ENCODE results near the gene STMN3. TPM values are rescaled to one million over a fixed set of nuclear protein-coding genes. Genes with fewer than 3 reads are reported as not detected.

STMN3 gene
- total RNA-seq, 3 donors from 2014 or later: 11.8 to 19.6 (median 17.7) TPM

DNA sequence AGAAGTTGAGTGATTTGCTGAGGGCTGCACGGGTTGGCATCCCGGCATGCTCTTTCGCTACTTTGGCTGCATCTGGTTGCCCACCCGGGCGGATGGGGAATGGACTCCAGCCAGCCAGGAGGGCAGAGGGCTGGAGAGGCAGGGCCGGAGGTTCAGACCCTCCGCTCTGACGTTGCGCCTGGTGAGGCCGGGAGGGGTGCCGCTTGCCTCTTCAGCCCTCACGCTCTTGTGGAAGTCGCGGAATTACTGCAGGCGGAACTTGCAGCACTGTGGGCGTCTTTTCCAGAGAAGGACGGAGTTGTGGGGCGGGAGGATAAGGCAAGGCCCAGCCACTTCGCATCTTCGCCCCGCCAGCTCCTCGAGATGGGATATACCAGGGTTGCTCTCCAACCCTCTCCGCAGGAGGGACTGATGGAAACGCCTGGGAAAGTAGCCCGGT lies 5.5 kb upstream of the STMN3 start:
- intact Hi-C loops (cut with DNase I; ENCODE audit: low total_unique reads): no loop called here
- Histone ChIP-seq H3K36me3 (no peaks in the 10 kb centered on the region), H3K27ac (peak overlapping the region; percentile 82 to 94), H3K9me3 (no peaks in the 10 kb centered on the region), H3K4me3 (peak overlapping the region; percentile 58 to 82 (median 73)), H3K4me1 (peaks cover 4 to 17% of the 10 kb centered on the region in 2 donors), H3K27me3 (no peaks in the 10 kb centered on the region)
- TF ChIP-seq POLR2A (IDR thresholded peaks at IDR 0.05) (no peak), POLR2AphosphoS5 (IDR thresholded peaks at IDR 0.05) (no peak)
- TF ChIP-seq, protein P1, sequence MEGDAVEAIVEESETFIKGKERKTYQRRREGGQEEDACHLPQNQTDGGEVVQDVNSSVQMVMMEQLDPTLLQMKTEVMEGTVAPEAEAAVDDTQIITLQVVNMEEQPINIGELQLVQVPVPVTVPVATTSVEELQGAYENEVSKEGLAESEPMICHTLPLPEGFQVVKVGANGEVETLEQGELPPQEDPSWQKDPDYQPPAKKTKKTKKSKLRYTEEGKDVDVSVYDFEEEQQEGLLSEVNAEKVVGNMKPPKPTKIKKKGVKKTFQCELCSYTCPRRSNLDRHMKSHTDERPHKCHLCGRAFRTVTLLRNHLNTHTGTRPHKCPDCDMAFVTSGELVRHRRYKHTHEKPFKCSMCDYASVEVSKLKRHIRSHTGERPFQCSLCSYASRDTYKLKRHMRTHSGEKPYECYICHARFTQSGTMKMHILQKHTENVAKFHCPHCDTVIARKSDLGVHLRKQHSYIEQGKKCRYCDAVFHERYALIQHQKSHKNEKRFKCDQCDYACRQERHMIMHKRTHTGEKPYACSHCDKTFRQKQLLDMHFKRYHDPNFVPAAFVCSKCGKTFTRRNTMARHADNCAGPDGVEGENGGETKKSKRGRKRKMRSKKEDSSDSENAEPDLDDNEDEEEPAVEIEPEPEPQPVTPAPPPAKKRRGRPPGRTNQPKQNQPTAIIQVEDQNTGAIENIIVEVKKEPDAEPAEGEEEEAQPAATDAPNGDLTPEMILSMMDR (IDR thresholded peaks at IDR 0.05): no peak
- no peak for DNase-seq (ENCODE audit: low spot score in 2 of 2)

- TF ChIP-seq, protein P1 (IDR thresholded peaks at IDR 0.05): peak in 2 of 3 donors; percentile 24 to 27
- TF ChIP-seq POLR2AphosphoS5 (IDR thresholded peaks at IDR 0.05): peak; percentile 80 to 96 (median 84)
- TF ChIP-seq POLR2A (IDR thresholded peaks at IDR 0.05): peak; percentile 43
- Histone ChIP-seq H3K27me3 (no peaks in the 10 kb centered on the region), H3K36me3 (no peaks in the 10 kb centered on the region), H3K27ac (peak within 1 kb of the TSS; percentile 82 to 94), H3K9me3 (no peaks in the 10 kb centered on the region), H3K4me3 (peak within 1 kb of the TSS; percentile 58 to 82 (median 73)), H3K4me1 (peaks cover 5 to 17% of the 10 kb centered on the region in 2 donors)
- intact Hi-C loops (cut with DNase I; ENCODE audit: low total_unique reads): no loop called here
- DNase-seq (ENCODE audit: low spot score in 2 of 2): peak; percentile 88 to 91
Observed at GRCh38 chr20:63657937-63658748, 4.9 kb upstream of the STMN3 start, which contains the start of gene RTEL1. Gene RTEL1 (plus strand): TSS chr20:63658312. CDS start chr20:63659403, 1,091 bp downstream.

DNA sequence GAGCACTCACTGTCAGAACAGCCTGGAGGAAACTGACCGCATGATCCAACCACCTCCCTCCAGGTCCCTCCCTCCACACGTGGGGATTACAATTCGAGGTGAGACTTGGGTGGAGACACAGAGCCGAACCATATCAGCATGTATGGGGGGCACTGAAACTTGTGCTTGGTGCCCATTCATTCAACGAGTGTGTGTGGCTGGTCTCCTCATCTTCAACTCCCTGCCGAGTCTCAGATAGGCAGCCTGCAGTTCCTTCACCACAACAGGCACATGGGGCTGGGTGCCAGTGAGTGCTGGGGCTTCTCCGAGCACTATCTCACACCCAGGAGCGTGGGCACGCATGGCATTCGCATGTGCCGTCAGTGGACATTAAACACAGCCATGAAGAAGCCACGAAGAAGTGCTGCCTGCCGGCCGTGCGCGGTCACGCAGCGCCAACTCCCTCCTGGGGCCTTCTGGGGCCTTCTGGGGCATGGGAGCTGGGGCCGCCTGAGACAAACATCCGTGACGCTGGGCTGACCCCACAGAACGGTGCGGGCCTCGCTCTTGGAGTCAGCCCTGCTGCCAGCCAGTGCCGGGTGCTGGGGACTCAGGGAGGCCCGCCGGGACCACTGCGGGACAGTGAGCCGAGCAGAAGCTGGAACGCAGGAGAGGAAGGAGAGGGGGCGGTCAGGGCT lies 4.2 kb upstream of the STMN3 start:
- intact Hi-C loops (cut with DNase I; ENCODE audit: low total_unique reads): no loop called here
- peak overlapping the region; percentile 58 to 82 (median 73) for H3K4me3 ChIP-seq
- H3K27ac ChIP-seq: peak overlapping the region; percentile 82 to 94
- H3K4me1 ChIP-seq: peaks cover 12 to 17% of the 10 kb centered on the region in 2 donors
- no peaks in the 10 kb centered on the region for H3K36me3 ChIP-seq
- H3K9me3 ChIP-seq: no peaks in the 10 kb centered on the region
- no peaks in the 10 kb centered on the region for H3K27me3 ChIP-seq
- TF ChIP-seq POLR2AphosphoS5 (IDR thresholded peaks at IDR 0.05): no peak
- no peak for TF ChIP-seq POLR2A (IDR thresholded peaks at IDR 0.05)
- no peak for DNase-seq (ENCODE audit: low spot score in 2 of 2)

- H3K9me3 ChIP-seq: no peaks in the 10 kb centered on the region
- intact Hi-C loops (cut with DNase I; ENCODE audit: low total_unique reads): no loop called here
- H3K27ac ChIP-seq: peak overlapping the region in 1 of 2 donors; percentile 32
Observed at GRCh38 chr20:63656451-63656850, 3.2 kb upstream of the STMN3 start.

DNA sequence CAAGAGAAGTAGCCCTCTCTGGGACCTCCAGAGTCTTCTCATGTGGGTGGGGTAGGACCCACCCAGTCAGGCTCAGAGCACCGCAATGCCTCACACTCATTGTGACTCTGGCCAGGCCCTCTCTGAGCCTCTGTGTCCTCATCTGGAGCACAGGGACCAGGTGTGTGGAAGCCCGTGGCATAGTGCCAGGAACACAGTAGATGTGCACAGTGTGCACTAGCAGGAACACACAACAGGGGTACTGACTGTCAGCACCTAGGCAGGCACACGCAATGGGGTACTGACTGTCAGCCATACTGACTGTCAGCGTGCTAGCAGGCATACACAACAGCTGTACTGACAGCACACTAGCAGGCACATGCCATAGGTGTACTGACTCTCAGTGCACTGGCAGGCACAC lies 2.0 kb upstream of the STMN3 start:
- intact Hi-C loops (cut with DNase I; ENCODE audit: low total_unique reads): no loop called here
- Histone ChIP-seq H3K9me3 (no peaks in the 10 kb centered on the region), H3K4me1 (peaks cover 17 to 19% of the 10 kb centered on the region in 2 donors)

More at GRCh38 chr20:63656451-63656850, 3.2 kb upstream of the STMN3 start:
- DNase-seq (ENCODE audit: low spot score in 2 of 2): no peak
- Histone ChIP-seq H3K4me1 (peaks cover 17 to 19% of the 10 kb centered on the region in 2 donors), H3K4me3 (no peak overlapping the region), H3K27me3 (no peaks in the 10 kb centered on the region), H3K36me3 (no peaks in the 10 kb centered on the region)
- no peak for TF ChIP-seq POLR2AphosphoS5 (IDR thresholded peaks at IDR 0.05)
- TF ChIP-seq, protein P1 (IDR thresholded peaks at IDR 0.05): no peak
- no peak for TF ChIP-seq POLR2A (IDR thresholded peaks at IDR 0.05)

More for the DNA sequence above, 2.0 kb upstream of the STMN3 start:
- H3K27ac ChIP-seq: no peak overlapping the region
- TF ChIP-seq, protein P1 (IDR thresholded peaks at IDR 0.05): no peak
- TF ChIP-seq POLR2A (IDR thresholded peaks at IDR 0.05) (no peak), POLR2AphosphoS5 (IDR thresholded peaks at IDR 0.05) (no peak)
- no peaks in the 10 kb centered on the region for H3K36me3 ChIP-seq
- no peak for DNase-seq (ENCODE audit: low spot score in 2 of 2)
- no peaks in the 10 kb centered on the region for H3K27me3 ChIP-seq
- no peak overlapping the region for H3K4me3 ChIP-seq

Measured in breast epithelium (tissue), 4 donors.